ENCODE results near the gene NIPBL.

NIPBL gene

GRCh38 chr5:36876299-36876964 is at the start of gene NIPBL:
Gene NIPBL, plus strand, starts transcription at chr5:36876769. Its CDS starts 76,928 bp downstream, at chr5:36953697.
- H3K9me3 ChIP-seq (ENCODE audit: severe bottlenecking), result no peaks in the 10 kb centered on the region
- DNase-seq, result peak; percentile 95
- no peaks in the 10 kb centered on the region for H3K27me3 ChIP-seq (ENCODE audit: insufficient read depth, low read depth, severe bottlenecking)
- no peak for TF ChIP-seq CTCF (IDR thresholded peaks at IDR 0.05; ENCODE audit: low read depth, low read length)
- H3K36me3 ChIP-seq, result peaks cover 9% of the 10 kb centered on the region; the same call in 1 of the 2 replicates
- peak within 1 kb of the TSS; percentile 97 for H3K27ac ChIP-seq
- peak within 1 kb of the TSS; percentile 100 for H3K4me3 ChIP-seq (ENCODE audit: low read depth, low read length)

GRCh38 chr5:36832274-36832673 is 44.3 kb upstream of the NIPBL start:
- Histone ChIP-seq H3K36me3 (no peaks in the 10 kb centered on the region), H3K9me3 (ENCODE audit: severe bottlenecking) (no peaks in the 10 kb centered on the region), H3K27ac (no peak overlapping the region), H3K4me3 (ENCODE audit: low read depth, low read length) (no peak overlapping the region), H3K27me3 (ENCODE audit: insufficient read depth, low read depth, severe bottlenecking) (no peaks in the 10 kb centered on the region)
- TF ChIP-seq CTCF (IDR thresholded peaks at IDR 0.05; ENCODE audit: low read depth, low read length), result no peak
- DNase-seq, result no peak

DNA sequence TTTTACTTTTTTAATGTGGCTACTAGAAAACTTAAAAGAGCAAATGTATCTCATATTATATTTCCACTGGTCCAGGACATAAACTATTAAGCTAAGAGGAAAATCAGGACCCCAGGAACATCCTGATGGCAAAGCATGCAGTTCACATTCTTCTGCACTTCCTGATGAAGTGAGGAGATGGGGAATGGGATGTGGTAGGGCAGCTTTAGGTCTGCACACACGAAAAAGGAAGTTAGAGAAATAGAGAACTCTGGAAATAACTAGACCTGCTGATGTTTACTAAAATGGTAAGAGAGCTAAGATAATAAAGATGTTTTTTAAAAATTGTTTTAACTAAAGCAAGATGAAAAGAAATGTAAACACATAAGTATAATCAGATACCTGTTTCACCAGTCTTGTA is 39.7 kb upstream of the NIPBL start:
- Histone ChIP-seq H3K36me3 (no peaks in the 10 kb centered on the region), H3K9me3 (ENCODE audit: severe bottlenecking) (no peaks in the 10 kb centered on the region), H3K27me3 (ENCODE audit: insufficient read depth, low read depth, severe bottlenecking) (no peaks in the 10 kb centered on the region), H3K4me3 (ENCODE audit: low read depth, low read length) (no peak overlapping the region), H3K27ac (no peak overlapping the region)
- TF ChIP-seq CTCF (IDR thresholded peaks at IDR 0.05; ENCODE audit: low read depth, low read length), result no peak
- DNase-seq, result no peak

DNA sequence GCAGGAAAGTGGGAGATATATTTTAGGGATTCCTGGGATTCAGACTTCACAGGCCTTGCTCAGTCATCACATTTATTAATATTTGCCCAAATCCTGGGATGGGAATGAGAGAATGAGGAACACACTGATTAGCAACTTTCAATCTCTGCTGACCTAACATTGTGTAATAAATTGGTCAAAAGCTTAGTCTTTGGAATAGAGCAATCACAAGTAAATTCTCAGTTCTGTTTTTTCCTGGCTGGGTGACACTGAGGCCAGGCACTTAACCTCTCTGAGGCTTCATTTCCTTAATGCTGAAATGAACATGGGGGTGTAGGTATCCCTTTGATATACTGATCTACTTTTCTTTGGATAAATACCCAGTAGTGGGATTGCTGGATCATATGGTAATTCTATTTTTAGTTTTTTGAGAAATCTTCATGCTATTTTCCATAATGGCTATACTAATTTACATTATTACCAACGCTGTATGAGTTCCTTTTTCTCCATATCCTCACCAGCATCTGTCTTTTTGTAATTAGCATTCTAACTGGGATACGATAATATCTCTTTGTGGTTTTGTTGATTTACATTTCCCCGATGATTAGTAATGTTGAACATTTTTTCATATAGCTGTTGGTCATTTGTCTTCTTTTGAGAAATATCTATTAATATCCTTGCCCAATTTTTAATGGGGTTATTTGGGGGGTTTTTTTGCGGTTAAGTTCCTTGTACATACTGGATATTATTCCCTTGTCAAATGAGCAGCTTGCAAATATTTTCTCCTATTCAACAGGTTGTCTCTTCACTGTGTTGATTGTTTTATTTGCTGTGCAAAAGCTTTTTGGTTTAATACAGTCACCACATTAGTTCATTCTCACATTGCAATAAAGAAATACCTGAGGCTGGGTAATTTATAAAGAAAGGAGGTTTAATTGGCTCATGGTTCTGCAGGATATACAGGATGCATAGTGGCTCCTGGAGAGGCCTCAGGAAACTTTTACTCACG is 36.8 kb upstream of the NIPBL start:
- no peak for DNase-seq
- Histone ChIP-seq H3K9me3 (ENCODE audit: severe bottlenecking) (no peaks in the 10 kb centered on the region), H3K4me3 (ENCODE audit: low read depth, low read length) (no peak overlapping the region), H3K27me3 (ENCODE audit: insufficient read depth, low read depth, severe bottlenecking) (no peaks in the 10 kb centered on the region), H3K27ac (no peak overlapping the region), H3K36me3 (no peaks in the 10 kb centered on the region)
- TF ChIP-seq CTCF (IDR thresholded peaks at IDR 0.05; ENCODE audit: low read depth, low read length), result no peak

DNA sequence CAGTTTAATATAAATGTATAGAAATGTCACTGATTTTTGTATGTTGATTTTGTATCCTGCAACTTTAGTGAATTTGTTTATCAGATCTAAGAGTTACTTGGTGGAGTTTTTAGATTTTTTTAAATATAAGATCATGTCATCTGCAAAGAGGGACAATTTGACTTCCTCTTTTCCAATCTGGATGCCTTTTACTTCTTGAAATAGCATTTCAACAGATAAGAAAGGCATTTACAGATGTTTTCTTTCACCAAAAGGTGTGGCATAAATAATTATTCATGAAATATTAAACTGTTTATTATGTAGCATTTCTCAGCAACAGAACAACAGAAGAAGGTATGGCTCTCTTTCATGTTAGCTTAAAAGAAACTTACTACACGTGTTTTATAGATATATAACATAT is 34.9 kb upstream of the NIPBL start:
- H3K27me3 ChIP-seq (ENCODE audit: insufficient read depth, low read depth, severe bottlenecking), result no peaks in the 10 kb centered on the region

More for the DNA sequence above, 34.9 kb upstream of the NIPBL start:
- H3K27ac ChIP-seq, result no peak overlapping the region
- no peaks in the 10 kb centered on the region for H3K9me3 ChIP-seq (ENCODE audit: severe bottlenecking)
- H3K4me3 ChIP-seq (ENCODE audit: low read depth, low read length), result no peak overlapping the region
- H3K36me3 ChIP-seq, result no peaks in the 10 kb centered on the region
- no peak for TF ChIP-seq CTCF (IDR thresholded peaks at IDR 0.05; ENCODE audit: low read depth, low read length)
- no peak for DNase-seq

Measured in WERI-Rb-1 (cell line).